ENCODE results near the gene GJA8. TPM values are rescaled to one million over a fixed set of nuclear protein-coding genes. Genes with fewer than 3 reads are reported as not detected.

The GJA8 gene
- total RNA-seq, 2 donors from 2014 or later, result not detected

Other genes with a start within 250 kb of the GJA8 start
- 10 to 100 TPM; 10.9 to 12.0 TPM for gene ACP6, start 232.3 kb upstream of the GJA8 start, total RNA-seq
- gene GJA5, start 142.2 kb upstream of the GJA8 start, total RNA-seq, result not detected
- gene GPR89B, start 25.6 kb downstream of the GJA8 start, total RNA-seq, result 10 to 100 TPM; 11.0 to 13.1 TPM
- 10 to 100 TPM in 1 of 2 donors, 1 to 10 TPM in 1; 9.0 to 11.7 TPM for gene NBPF11, start 249.5 kb downstream of the GJA8 start, total RNA-seq